ENCODE measurements around the gene MET. TPM values are rescaled to one million over a fixed set of nuclear protein-coding genes. Genes with fewer than 3 reads are reported as not detected.

MET gene
- total and polyA plus RNA-seq, 2 of the 8 experiments (the other 6 are each of a cell fraction or from before 2014, with no cell fraction given) = 3.5 to 12.9 TPM

GRCh38 chr7:116653646-116654045 is 18.4 kb upstream of the MET start:
- Histone ChIP-seq H3K4me2 (ENCODE audit: insufficient read depth in 1 of 2, low read depth in 2 of 2, low read length in 2 of 2) (no peak overlapping the region), H3K4me3 (ENCODE audit: extremely low read depth in 1 of 4, insufficient read depth in 2 of 4, low read depth in 3 of 4, low read length in 4 of 4) (no peak overlapping the region), H2AK5ac (ENCODE audit: low read depth, low read length) (no peak overlapping the region), H3K4ac (replicated peaks; ENCODE audit: insufficient read length, low read depth, low read length) (no peak overlapping the region), H4K91ac (replicated peaks; ENCODE audit: insufficient read length, low read length) (no peak overlapping the region), H3K79me2 (ENCODE audit: control insufficient read depth in 1 of 2, insufficient read depth in 2 of 2, low read length in 2 of 2) (no peaks in the 10 kb centered on the region), H3K9me3 (ENCODE audit: insufficient read depth in 2 of 2, low read depth in 1 of 2, low read length in 1 of 2) (no peaks in the 10 kb centered on the region), H3K79me1 (ENCODE audit: low read depth, low read length) (no peaks in the 10 kb centered on the region), H2BK5ac (ENCODE audit: low read depth, low read length) (no peak overlapping the region), H4K5ac (ENCODE audit: insufficient read length, low read depth, low read length) (no peak overlapping the region), H3K27ac (ENCODE audit: low read depth, low read length) (no peak overlapping the region), H4K8ac (ENCODE audit: extremely low read depth, insufficient read depth, low read length) (no peak overlapping the region), H2BK120ac (replicated peaks; ENCODE audit: low read depth, low read length) (no peak overlapping the region), H2BK15ac (ENCODE audit: low read length) (no peak overlapping the region), H3K4me1 (replicated peaks in 1 of 4; ENCODE audit: control insufficient read depth in 3 of 4, insufficient read depth in 4 of 4, low read length in 3 of 4) (no peaks in the 10 kb centered on the region), H3K9ac (replicated peaks in 1 of 4; ENCODE audit: extremely low read depth in 1 of 4, low read depth in 3 of 4, low read length in 3 of 4) (no peak overlapping the region), H2BK20ac (ENCODE audit: low read length) (no peak overlapping the region), H3K56ac (replicated peaks; ENCODE audit: insufficient read length, low read depth, low read length) (no peak overlapping the region), H3K23me2 (ENCODE audit: low read depth, low read length) (no peaks in the 10 kb centered on the region), H3K23ac (ENCODE audit: insufficient read length) (no peak overlapping the region), H3K27me3 (replicated peaks in 1 of 4; ENCODE audit: control insufficient read depth in 3 of 4, extremely low read depth in 1 of 4, insufficient read depth in 3 of 4, low read length in 3 of 4) (no peaks in the 10 kb centered on the region), H2BK12ac (ENCODE audit: low read depth, low read length) (no peak overlapping the region), H4K20me1 (replicated peaks in 1 of 2; ENCODE audit: control insufficient read depth in 1 of 2, insufficient read depth in 2 of 2, low read length in 2 of 2) (no peaks in the 10 kb centered on the region), H3K14ac (ENCODE audit: insufficient read length) (no peak overlapping the region), H2AFZ (ENCODE audit: low read length) (no peak overlapping the region), H3K18ac (ENCODE audit: extremely low read depth, low read length) (no peak overlapping the region), H3K36me3 (ENCODE audit: control insufficient read depth in 2 of 4, insufficient read depth in 4 of 4, low read length in 3 of 4) (no peaks in the 10 kb centered on the region)
- TF ChIP-seq HDAC6 (IDR thresholded peaks at IDR 0.05; ENCODE audit: low read depth, low read length) (no peak), BCL11A (IDR thresholded peaks at IDR 0.05; ENCODE audit: low read depth in 2 of 2, low read length in 2 of 2) (no peak), TAF7 (optimal IDR thresholded peaks at IDR 0.05; ENCODE audit: borderline replicate concordance, low read depth, low read length) (no peak), POU5F1 (IDR thresholded peaks at IDR 0.05; ENCODE audit: low read depth, low read length) (no peak), SUZ12 (IDR thresholded peaks at IDR 0.05; ENCODE audit: low read length) (no peak), CHD1 (IDR thresholded peaks at IDR 0.05; ENCODE audit: low read depth, low read length) (no peak), HDAC2 (IDR thresholded peaks at IDR 0.05; ENCODE audit: borderline replicate concordance in 1 of 2, low read depth in 2 of 2, low read length in 2 of 2) (no peak), EP300 (IDR thresholded peaks at IDR 0.05; ENCODE audit: borderline replicate concordance in 1 of 2, low read depth in 2 of 2, low read length in 2 of 2) (no peak), SIRT6 (IDR thresholded peaks at IDR 0.05; ENCODE audit: low read length) (no peak), BRCA1 (IDR thresholded peaks at IDR 0.05; ENCODE audit: low read depth, low read length) (no peak), JUN (IDR thresholded peaks at IDR 0.05; ENCODE audit: low read depth, low read length) (no peak), RNF2 (IDR thresholded peaks at IDR 0.05; ENCODE audit: borderline replicate concordance, low read depth, low read length, missing control alignments, poor library complexity, severe bottlenecking) (no peak)
- FAIRE-seq (no peak), DNase-seq (ENCODE audit: low read depth in 1 of 2, low spot score in 2 of 2) (no peak)
- ChIA-PET POLR2A (ENCODE audit: partially characterized antibody) (no interaction called here), CTCF (ENCODE audit: partially characterized antibody) (interaction anchor here (0.6 to 1.4 kb wide), 5 partner anchors 62 to 395 kb away, joined by 3 to 4 read pairs (median 3); no protein-coding TSS in a partner anchor)
- 89% methylated on average over 2 of the region's 2 CpGs; no CpG with 5 or more reads in 1 of the 2 experiments for WGBS, 2 experiments (ENCODE audit: extremely low coverage in 1 of 2, insufficient coverage in 1 of 2, insufficient read length in 1 of 2, insufficient replicate concordance in 2 of 2, low coverage in 1 of 2, low lambda C conversion rate in 2 of 2, missing lambda C conversion rate in 1 of 2)
